ENCODE results near the gene DNASE2. TPM values are rescaled to one million over a fixed set of nuclear protein-coding genes. Genes with fewer than 3 reads are reported as not detected.

The DNASE2 gene
- total RNA-seq, 2 donors from 2014 or later: 6.9 to 28.3 TPM

- ATAC-seq (no peak), DNase-seq (no peak)
- Histone ChIP-seq H3K27ac (no peak overlapping the region), H3K36me3 (replicated peaks in 1 of 2; ENCODE audit: insufficient read depth in 1 of 2, low read depth in 2 of 2) (no peaks in the 10 kb centered on the region), H3K4me1 (peaks cover 43% of the 10 kb centered on the region), H3K9me3 (no peaks in the 10 kb centered on the region), H3K4me3 (no peak overlapping the region), H3K27me3 (peaks cover 0 to 38% of the 10 kb centered on the region in 2 donors)
- 6% methylated on average over 5 to 6 of the region's 6 CpGs for WGBS, 2 donors
- no peak for TF ChIP-seq CTCF (IDR thresholded peaks at IDR 0.05)
- no peak for TF ChIP-seq POLR2A (IDR thresholded peaks at IDR 0.05)
- intact Hi-C loops (cut with DNase I): no loop called here
Measured at GRCh38 chr19:12836529-12836863, 44.8 kb downstream of the DNASE2 start.

- no peak for ATAC-seq
- Histone ChIP-seq H3K9me3 (no peaks in the 10 kb centered on the region), H3K4me1 (peaks cover 33% of the 10 kb centered on the region), H3K4me3 (no peak overlapping the region), H3K27ac (no peak overlapping the region), H3K36me3 (replicated peaks in 1 of 2; ENCODE audit: insufficient read depth in 1 of 2, low read depth in 2 of 2) (no peaks in the 10 kb centered on the region), H3K27me3 (peaks cover 0 to 32% of the 10 kb centered on the region in 2 donors)
- peak in 3 of 4 donors; percentile 22 to 51 (median 31) for DNase-seq
- intact Hi-C loops (cut with DNase I): no loop called here
- WGBS, 2 donors: 5 to 7% methylated on average over 24 to 39 of the region's 39 CpGs
- TF ChIP-seq CTCF (IDR thresholded peaks at IDR 0.05) (no peak), POLR2A (IDR thresholded peaks at IDR 0.05) (no peak)
Measured at GRCh38 chr19:12834976-12835757, 46.1 kb downstream of the DNASE2 start.

GRCh38 chr19:12834566-12834943 lies 46.7 kb downstream of the DNASE2 start, which contains the start of gene RTBDN:
TSS of gene RTBDN (minus strand) at chr19:12834579. CDS start at chr19:12829979, 4,600 bp downstream.
- 6% methylated on average over 7 to 20 of the region's 20 CpGs for WGBS, 2 donors
- peaks cover 0 to 32% of the 10 kb centered on the region in 2 donors for H3K27me3 ChIP-seq
- ATAC-seq: no peak
- TF ChIP-seq POLR2A (IDR thresholded peaks at IDR 0.05) (no peak), CTCF (IDR thresholded peaks at IDR 0.05) (no peak)
- peaks cover 33% of the 10 kb centered on the region for H3K4me1 ChIP-seq
- intact Hi-C loops (cut with DNase I): no loop called here
- H3K27ac ChIP-seq: no peak within 1 kb of the TSS
- no peaks in the 10 kb centered on the region for H3K9me3 ChIP-seq
- no peak within 1 kb of the TSS for H3K4me3 ChIP-seq
- DNase-seq: no peak
- H3K36me3 ChIP-seq (replicated peaks in 1 of 2; ENCODE audit: insufficient read depth in 1 of 2, low read depth in 2 of 2): no peaks in the 10 kb centered on the region

- DNase-seq: peak in 3 of 4 donors; percentile 21 to 45 (median 31)
- Histone ChIP-seq H3K27ac (no peak overlapping the region), H3K27me3 (peaks cover 0 to 32% of the 10 kb centered on the region in 2 donors), H3K9me3 (no peaks in the 10 kb centered on the region), H3K36me3 (replicated peaks in 1 of 2; ENCODE audit: insufficient read depth in 1 of 2, low read depth in 2 of 2) (no peaks in the 10 kb centered on the region), H3K4me3 (no peak overlapping the region), H3K4me1 (peaks cover 33% of the 10 kb centered on the region)
- TF ChIP-seq CTCF (IDR thresholded peaks at IDR 0.05) (no peak), POLR2A (IDR thresholded peaks at IDR 0.05) (no peak)
- ATAC-seq: no peak
- WGBS, 2 donors: 0 to 2% methylated on average over 8 to 78 of the region's 87 CpGs
- intact Hi-C loops (cut with DNase I): no loop called here
Measured at GRCh38 chr19:12833738-12834565, 47.3 kb downstream of the DNASE2 start.

Data from body of pancreas (tissue), 4 donors.